Activated T-cell treated with anti-CD3 and anti-CD28 coated beads for 48 hours (primary cell): Measurements from ENCODE around the gene TIMMDC1.
A peak's percentile ranks its signal among the peaks of the same experiment; 100 is the strongest.

Experiments used
- DNase-seq: peaks from one replicate; pipeline ENCODE4 v3.0.0-alpha.2; 2020; ENCODE audit warnings: low read depth

TIMMDC1 gene, protein sequence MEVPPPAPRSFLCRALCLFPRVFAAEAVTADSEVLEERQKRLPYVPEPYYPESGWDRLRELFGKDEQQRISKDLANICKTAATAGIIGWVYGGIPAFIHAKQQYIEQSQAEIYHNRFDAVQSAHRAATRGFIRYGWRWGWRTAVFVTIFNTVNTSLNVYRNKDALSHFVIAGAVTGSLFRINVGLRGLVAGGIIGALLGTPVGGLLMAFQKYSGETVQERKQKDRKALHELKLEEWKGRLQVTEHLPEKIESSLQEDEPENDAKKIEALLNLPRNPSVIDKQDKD

DNA sequence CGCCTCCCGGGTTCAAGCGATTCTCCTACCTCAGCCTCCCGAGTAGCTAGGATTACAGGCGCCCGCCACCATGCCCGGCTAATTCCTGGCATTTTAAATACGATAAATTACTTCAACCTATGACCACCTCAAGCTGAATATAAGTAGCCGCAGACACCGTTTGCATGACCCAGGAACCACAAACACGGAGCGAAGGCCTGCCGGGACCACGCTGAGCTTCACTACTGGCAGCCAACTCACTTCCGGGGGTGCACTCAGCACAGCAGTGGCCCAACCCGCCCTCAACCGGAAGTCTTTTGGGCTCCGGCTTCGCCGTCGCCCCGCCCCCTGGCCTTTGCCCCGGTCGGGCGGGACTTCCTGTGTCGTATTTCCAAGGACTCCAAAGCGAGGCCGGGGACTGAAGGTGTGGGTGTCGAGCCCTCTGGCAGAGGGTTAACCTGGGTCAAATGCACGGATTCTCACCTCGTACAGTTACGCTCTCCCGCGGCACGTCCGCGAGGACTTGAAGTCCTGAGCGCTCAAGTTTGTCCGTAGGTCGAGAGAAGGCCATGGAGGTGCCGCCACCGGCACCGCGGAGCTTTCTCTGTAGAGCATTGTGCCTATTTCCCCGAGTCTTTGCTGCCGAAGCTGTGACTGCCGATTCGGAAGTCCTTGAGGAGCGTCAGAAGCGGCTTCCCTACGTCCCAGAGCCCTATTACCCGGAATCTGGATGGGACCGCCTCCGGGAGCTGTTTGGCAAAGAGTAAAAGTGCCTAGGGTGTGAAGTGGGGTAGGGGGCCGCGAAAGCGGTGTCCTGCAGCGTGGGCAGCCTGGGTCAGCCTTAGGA, at the start of gene TIMMDC1:
Gene TIMMDC1 (plus strand): TSS at position 362 of the 826 bp plus-strand sequence. CDS start 187 bp downstream, at position 549.
- peak; percentile 97 for DNase-seq

DNA sequence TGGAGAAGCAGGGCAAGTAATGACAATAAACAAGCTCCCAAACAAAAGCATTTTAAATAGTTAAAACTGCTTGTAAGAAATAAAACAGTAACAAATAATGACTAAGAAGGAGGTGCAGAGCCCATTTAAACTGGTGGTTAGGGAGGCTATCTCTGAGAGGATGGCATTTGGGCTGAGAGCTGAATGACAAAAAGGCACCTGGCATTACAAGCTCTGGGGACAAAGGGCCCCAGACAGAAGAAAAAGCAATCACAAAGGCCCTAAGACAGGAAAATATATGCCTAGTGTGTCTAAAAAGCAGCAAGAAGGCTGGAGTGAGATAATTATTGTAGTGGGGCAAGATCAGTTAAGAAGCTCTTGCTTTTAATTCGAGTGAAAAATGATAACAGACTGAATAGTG, 44.5 kb upstream of the TIMMDC1 start:
- no peak for DNase-seq

DNA sequence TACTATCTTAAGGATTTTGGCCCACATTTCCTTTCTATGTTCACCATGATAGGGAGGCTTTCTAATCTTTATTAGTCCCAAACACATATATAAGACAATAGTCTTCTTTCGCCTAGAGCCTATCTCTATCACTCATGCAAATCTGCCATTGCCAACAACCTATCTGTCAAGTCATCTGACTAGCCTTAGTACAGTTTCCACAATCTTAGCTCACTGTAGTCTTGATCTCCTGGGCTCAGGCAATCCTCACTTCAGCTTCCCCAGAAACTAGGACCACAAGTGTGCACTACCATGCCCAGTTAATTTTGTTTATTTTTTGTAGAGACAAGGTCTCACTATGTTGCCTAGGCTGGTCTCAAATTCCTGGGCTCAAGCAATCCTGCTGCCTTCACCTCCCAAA, 41.9 kb upstream of the TIMMDC1 start:
- no peak for DNase-seq

DNA sequence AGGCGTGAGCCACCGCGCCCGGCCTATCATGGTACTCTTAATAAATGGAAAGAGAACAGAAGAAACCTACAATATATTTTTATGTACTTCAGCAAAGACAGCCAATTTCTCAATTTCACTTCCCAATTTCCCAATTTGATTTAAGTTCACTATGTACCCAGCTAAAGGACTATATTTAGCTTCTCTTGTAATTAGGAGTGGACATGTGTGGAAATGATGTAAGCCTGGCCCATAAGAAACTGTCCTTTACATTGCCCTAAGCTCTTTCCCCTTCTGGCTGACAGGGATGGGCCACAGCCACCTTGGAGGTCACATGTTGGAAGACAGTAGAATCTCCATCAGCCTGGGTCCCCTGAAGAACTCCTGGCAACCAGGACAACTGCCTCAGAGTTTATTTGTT, 41.1 kb upstream of the TIMMDC1 start:
- no peak for DNase-seq

DNA sequence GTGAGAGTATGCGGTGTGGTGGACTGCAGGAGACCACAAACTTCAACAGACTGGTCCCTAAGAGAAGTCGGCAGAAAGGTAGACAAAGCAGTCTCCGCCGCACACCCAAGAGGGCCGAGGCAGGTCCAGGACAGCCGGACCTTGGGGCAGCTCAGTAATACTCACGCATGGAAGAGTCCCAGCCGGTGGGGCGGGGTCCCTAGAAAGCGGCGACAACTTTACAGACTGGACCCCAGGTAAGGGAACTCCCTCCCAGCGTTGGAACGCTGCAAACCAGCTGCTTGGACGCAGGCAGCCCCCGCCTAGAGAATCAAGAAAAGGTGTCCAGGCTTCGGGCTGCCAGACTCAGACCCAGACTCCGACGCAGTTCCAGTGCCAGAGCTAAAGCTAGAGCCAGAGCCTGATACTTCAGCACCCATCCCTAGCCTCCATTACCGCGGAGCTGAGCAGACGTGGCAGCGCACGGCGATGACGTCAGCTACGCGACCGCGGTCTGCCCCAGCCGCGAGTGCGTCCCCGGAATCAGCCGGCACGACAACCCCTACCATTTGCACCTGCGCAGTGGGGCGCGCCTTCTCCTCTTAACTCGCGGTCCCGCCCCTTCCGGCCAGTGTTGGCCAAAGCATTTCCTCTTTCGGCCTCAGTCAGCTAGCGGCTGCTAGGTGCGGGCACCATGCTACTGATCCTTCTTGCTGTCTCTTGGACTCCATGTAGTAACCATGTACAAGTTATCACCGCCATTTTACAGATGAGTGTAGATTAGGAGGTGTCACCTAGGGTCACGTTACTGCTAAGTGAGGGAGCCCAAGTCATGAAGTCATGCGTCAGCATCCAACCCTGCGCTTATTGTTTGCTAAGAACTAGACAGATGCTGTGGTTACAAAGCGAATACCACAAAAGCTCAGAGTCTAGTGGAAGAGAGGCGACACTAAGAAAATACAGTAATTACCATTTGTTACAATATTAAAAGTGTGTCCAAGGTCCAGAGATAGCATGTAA, 34.9 kb upstream of the TIMMDC1 start, which contains the start of gene TMEM39A:
Gene TMEM39A (minus strand): TSS at position 445 of the 999 bp plus-strand sequence. CDS start 1,541 bp downstream, outside the sequence.
- peak; percentile 99 for DNase-seq

DNA sequence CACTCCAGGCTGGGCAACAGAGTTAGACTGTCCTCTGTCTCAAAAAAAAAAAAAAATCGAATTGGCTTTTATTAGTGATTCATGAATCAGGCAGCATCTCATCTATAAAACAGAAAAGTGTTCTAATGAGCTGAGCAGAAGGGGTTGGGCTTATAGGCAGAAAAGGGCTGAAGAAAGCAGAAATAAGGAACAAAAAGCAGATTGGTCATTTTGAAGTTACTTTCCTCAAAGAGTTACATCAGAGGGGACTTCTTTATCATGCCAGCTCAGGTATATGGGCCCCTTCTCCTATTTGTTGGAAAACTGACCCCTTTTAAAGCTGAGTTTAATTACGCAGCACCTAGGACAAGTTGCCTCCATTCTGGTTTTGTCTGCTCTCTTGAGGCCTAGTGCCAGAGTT, 30.3 kb upstream of the TIMMDC1 start:
- DNase-seq: no peak

DNA sequence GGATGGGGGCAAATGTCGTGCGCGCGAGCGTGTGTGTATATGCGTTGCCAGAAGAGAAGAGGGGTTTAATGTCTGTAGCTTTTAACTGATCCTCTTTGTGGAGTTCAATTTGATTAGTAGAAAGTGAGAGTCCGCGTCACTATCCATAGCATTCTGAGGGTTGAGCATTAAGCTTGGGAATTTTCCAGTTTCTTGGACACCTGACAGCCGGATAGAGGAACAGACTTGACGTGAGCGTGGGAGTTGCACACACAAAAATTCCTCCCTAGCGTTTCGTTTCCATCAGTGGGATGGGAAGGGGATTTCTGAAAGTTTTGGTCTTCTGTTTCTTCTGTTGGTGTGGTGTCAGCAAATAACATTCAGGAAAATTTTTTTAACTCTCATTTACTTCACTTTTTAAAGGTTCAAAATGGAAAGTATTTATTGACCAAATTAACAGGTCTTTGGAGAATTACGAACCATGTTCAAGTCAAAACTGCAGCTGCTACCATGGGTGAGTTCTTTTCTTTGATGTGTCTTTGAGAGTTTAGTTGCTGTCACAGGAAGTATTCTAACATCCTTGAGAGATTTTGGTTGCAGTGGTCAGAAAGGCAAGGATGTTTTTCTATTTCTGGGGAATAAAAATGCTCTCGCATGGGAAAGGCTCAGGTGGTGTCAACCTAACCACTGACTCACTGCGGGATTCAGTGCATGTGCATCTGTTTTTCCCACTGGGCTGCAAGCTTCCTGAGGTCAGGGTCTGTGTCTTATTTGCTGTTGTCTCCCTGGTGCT, 28.7 kb upstream of the TIMMDC1 start:
- no peak for DNase-seq

DNA sequence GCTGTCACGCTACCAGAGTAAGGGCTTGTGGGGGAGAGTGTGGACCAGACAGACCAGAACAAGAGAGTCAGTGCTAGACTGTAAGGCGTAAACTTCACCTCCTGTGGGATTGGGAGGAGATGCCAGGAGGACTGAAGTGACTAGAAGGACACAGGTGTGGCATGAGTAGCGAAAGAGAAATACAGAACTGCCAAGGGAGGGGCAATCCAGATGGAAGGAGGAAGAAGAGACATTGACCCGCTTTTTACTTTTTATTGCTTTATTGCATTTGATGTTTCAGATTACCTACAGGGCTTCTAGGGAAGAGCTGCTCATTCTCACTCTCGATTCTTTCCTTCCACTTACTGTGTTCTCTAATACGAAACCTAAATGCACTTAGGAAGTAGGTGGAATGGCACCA, 27.5 kb upstream of the TIMMDC1 start:
- DNase-seq: no peak

DNA sequence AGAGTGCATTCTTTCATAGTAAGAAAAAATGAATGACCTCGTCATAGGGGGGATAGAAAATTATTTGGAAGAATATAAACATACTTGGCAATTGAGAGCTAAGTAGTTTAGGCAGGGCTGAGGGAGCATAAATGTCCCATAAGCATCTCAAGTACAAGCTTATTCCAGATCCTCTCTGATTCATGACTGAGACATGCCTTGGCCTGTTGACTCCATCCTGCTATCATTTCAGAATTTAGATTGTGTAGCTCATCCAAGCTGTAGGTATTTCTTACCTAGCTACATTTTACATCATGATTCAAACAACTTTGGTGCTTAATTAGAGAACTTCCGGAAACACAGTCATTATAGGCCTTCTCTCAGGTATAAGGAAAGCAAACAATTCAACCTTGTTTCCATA, 17.3 kb upstream of the TIMMDC1 start:
- DNase-seq: no peak

DNA sequence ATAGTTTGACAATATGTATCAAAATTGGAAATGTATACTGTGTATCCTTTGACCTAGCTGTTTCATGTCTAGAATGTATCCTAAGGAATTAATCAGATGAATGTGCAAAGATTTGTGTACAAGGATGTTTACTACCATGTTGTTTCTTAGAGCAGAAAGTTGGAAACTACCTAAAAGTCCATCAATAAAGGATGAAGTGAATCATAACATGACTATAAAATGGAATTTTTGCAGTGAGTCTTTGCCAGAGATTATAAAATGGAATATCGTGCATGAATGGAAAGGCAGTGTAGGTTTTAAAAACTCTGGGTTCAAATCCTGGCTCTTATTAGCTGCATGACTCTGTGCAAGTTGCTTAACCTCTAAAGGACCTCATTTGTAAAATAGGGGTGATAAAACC, 15.2 kb upstream of the TIMMDC1 start:
- no peak for DNase-seq

DNA sequence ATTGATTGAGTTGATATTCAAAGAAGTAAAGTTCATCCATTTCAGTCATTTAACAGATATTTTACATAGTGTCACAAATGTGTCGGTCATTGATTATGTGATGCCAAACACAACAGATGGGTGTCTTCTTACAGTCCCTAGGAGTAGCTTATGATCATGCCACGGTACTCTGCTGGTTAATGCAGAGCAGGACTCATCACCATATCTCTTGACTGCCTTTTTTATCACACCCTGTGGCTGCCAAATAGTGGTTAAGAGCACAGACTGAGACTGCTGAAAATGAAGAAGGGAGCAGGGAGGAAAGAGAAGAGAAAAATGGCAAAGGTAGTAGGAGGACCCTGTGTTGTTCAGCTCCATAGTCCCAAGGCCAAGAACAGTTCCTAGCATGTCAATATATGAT, 12.8 kb upstream of the TIMMDC1 start:
- DNase-seq: no peak

DNA sequence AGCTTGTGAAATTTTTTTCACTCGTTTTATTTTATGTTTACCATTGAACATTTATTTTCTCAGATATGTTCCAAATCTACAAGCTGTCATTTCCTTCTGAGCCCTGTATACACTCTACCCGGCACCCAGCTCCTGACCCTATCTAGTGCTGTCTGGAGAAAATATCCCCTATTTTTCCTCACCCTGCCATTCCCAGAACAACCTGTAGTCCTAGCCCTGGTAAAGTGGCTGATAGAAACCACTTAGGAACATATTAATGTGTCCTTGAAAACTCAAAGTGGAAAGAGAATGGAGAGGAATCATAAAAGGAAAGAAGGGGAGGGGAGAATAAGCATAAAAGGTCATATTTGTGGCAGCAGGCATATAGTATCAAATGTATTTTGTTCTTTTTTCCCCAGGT, 8.2 kb upstream of the TIMMDC1 start:
- DNase-seq: no peak

DNA sequence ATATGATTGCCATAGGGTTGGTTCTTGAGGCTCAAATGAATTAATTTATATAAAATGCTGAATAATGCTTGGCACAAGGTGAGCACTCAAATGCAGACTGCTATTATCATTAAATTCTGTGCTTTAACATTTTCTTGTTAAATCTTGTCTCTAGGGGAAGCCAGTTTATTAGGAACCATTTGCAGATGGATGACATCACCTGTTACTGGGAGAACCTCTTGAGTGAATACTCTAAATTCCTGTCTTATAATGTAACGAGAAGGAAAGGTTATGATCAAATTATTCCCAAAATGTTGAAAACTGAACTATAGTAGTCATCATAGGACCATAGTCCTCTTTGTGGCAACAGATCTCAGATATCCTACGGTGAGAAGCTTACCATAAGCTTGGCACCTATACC, 6.2 kb upstream of the TIMMDC1 start:
- DNase-seq: no peak

DNA sequence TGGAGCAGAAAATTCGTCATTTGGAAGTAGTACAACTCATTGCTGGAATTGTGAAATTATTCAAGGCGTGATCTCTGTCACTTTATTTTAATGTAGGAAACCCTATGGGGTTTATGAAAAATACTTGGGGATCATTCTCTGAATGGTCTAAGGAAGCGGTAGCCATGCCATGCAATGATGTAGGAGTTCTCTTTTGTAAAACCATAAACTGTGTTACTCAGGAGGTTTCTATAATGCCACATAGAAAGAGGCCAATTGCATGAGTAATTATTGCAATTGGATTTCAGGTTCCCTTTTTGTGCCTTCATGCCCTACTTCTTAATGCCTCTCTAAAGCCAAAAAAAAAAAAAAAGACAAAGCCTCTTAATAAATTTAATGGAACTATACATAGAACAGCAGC, 5.5 kb upstream of the TIMMDC1 start:
- DNase-seq: no peak

DNA sequence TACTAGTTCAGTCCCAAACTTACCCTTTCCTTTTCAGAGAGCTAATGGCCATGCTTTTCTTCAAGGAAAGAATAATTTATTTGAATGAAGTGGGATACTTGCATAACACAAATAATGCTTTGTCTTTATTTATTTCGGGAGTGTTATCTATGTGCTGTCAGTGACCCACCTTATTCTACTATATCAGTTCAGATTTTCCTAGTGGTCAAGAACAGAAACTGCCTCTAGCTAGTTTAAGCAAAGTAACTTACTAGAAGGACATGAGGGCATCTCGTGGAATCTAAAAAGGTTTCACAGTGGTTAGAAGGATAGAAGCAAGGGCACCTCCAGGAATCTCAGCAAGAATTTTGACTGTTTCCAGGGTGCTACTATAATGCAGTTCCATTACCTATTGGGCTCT, 3.8 kb upstream of the TIMMDC1 start:
- no peak for DNase-seq

DNA sequence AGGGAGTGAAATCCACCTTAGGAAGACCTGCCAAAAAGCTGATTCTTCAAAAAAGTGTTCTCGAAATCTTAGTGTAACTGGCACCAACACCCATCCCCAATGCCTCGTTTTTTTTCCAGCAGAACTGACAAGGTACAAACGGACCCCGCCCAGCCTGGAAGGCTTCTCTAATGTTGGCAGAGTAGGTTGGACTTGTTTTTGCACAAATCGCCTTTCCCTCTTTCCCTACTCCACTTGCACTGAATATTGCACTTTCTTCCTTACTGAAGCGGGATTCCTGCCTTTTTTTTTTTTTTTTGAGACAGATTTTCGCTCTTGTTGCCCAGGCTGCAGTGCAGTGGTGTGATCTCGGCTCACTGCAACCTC, 544 bp upstream of the TIMMDC1 start:
- DNase-seq: no peak

DNA sequence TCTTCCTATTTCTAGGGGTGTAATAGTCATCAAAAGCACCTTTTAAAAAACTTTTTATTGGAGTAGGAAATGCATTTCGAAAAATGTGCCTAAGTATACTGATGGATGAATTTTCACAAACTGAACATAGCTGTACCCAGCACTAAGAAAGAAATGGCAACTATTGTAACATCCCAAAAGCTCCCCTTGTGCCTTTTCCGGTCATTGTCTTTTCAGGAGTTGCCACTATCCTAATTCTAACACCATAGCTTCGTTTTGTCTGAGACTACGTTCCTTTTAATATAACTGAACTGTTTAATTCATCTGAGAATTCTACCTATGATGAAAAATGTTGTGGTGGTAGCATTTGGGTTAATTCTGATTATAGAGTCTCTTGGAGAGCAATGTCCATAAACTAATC, 1.9 kb downstream of the TIMMDC1 start:
- DNase-seq: no peak

DNA sequence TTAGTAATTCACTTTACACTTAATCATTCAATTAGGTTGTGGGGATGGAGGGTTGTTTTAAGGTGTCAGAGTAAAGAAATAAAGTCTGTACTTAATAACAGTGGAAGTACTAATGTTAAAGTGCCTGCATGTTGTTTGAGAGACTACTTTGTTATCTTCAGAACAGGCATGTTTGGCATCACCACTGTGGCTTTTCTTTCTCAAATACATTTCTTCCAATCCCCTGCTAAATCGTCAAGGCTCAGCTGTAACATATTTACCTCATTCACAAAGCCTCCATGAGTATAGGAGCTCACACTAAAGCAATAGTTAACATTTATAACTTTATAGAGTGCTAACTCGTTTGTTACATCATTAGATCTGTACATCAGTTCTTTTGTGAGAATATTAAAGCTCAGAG, 2.6 kb downstream of the TIMMDC1 start:
- DNase-seq: no peak

DNA sequence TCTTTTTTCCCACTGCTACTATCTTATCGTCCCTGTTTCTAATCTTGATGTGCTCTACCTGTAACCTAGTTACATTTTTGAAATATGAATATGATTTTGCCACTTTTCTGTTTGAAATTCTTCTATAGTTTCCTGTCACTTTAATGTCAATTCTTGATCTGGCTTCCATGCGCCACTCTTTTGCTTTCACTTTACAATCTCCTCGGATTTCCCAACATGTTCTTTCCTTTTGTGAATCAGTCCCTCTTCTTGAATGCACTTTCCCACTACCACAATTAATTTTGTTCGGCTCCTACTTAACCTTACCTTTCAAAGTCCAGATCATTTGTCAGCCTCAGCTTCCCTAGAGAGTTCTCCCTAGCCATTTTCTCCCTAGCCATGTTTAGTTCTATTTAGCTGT, 8.3 kb downstream of the TIMMDC1 start:
- DNase-seq: no peak

DNA sequence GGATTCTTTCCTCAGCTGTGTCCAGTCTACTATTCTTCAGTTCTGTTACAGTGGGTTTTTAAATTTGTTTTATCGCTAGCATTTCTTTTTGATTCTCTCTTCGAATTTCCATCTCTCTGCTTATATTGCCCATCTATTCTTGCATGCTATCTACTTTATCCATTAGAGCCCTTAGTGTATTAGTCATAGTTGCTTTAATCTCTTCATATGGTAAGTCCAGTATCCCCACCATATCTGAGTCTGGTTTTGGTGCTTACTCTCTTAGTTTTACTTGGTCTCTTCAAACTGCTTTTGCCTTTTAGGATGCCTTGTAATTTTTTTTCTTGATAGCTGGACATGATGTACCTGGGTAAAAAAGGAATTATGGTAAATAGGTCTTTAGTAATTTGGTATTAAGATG, 9.1 kb downstream of the TIMMDC1 start:
- DNase-seq: no peak

DNA sequence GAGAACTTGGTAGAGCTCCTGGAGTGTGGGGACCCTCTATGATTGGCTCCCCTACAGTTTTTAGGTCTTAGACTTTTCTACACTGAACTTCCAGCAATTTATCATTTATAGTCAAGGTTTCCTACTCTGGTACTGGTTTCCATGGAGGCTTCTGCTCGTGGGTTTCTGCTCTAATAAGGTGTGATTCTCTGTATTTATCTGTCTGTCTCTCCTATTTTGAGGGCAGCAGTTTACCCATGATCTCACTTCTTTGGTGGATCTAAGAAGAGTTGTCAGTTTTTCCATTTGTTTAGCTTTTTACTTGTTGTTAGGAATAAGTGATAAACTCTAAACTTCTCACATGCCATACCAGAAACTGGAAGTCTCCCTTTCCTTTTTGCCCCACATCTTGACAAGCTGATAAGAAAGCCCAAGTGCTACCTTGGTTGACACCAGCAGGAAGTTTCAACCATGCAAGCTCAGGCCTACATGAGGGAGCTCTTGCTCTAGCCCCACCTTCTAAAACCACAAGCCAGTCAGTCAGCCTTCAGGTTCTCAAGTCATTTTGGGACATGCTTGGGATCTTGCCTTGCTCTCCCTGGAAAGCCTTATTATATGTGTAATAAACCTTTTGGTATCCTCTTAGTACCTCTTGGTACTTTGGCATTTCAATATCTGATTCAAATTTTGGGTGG, 10.0 kb downstream of the TIMMDC1 start:
- DNase-seq: no peak
